ENCODE data around the gene WWC2. TPM values are rescaled to one million over a fixed set of nuclear protein-coding genes. Genes with fewer than 3 reads are reported as not detected.
A peak's percentile ranks its signal among the peaks of the same experiment; 100 is the strongest.
"Not testable (repeated sequence)": the region's sequence is repeated elsewhere in the genome, so short reads cannot be mapped to it uniquely, and the experiment has no call there.

The WWC2 gene
- total RNA-seq, 1 experiment from 2014 or later = 42.5 TPM

- H3K27me3 ChIP-seq (replicated peaks); H3K4me1 ChIP-seq (replicated peaks); DNase-seq (ENCODE audit: low read depth in 1 of 2, low spot score in 2 of 2); H3K27ac ChIP-seq; H3K4me3 ChIP-seq; H3K36me3 ChIP-seq: not testable (repeated sequence)
- H3K9me3 ChIP-seq (replicated peaks) = peaks cover 12% of the 10 kb centered on the region; the same call in 1 of the 2 replicates
These were observed 227.3 kb downstream of the WWC2 start for GRCh38 chr4:183326387-183326786.

- Histone ChIP-seq H3K27ac (no peak overlapping the region), H3K9me3 (replicated peaks) (peaks cover 12% of the 10 kb centered on the region; the same call in 1 of the 2 replicates), H3K4me1 (replicated peaks) (0 out of 2 replicates have a peak, but pooled peaks cover 4% of the 10 kb centered on the region), H3K4me3 (no peak overlapping the region), H3K36me3 (peaks cover 3% of the 10 kb centered on the region; the same call in 1 of the 2 replicates), H3K27me3 (replicated peaks) (no peaks in the 10 kb centered on the region)
- DNase-seq (ENCODE audit: low read depth in 1 of 2, low spot score in 2 of 2) = no peak
These were observed 227.8 kb downstream of the WWC2 start for GRCh38 chr4:183326853-183327252.

GRCh38 chr4:183327827-183328226 lies 228.8 kb downstream of the WWC2 start:
- no peak for DNase-seq (ENCODE audit: low read depth in 1 of 2, low spot score in 2 of 2)
- Histone ChIP-seq H3K9me3 (replicated peaks) (peaks cover 12% of the 10 kb centered on the region; the same call in 1 of the 2 replicates), H3K36me3 (peaks cover 3% of the 10 kb centered on the region; the same call in 1 of the 2 replicates), H3K4me1 (replicated peaks) (0 out of 2 replicates have a peak, but pooled peaks cover 4% of the 10 kb centered on the region), H3K27ac (no peak overlapping the region), H3K4me3 (no peak overlapping the region), H3K27me3 (replicated peaks) (no peaks in the 10 kb centered on the region)

- H3K36me3 ChIP-seq = peaks cover 3% of the 10 kb centered on the region; the same call in 1 of the 2 replicates
- no peak overlapping the region for H3K4me3 ChIP-seq
- H3K4me1 ChIP-seq (replicated peaks) = peaks cover 5% of the 10 kb centered on the region; the same call in 1 of the 2 replicates
- H3K27ac ChIP-seq = no peak overlapping the region
- H3K27me3 ChIP-seq (replicated peaks) = no peaks in the 10 kb centered on the region
- H3K9me3 ChIP-seq (replicated peaks) = peaks cover 12% of the 10 kb centered on the region; the same call in 1 of the 2 replicates
- DNase-seq (ENCODE audit: low read depth in 1 of 2, low spot score in 2 of 2) = no peak
These were observed 229.8 kb downstream of the WWC2 start for GRCh38 chr4:183328832-183329231.

GRCh38 chr4:183329244-183329643 lies 230.2 kb downstream of the WWC2 start:
- Histone ChIP-seq H3K27ac (no peak overlapping the region), H3K9me3 (replicated peaks) (peaks cover 12% of the 10 kb centered on the region; the same call in 1 of the 2 replicates), H3K27me3 (replicated peaks) (no peaks in the 10 kb centered on the region), H3K36me3 (peaks cover 3% of the 10 kb centered on the region; the same call in 1 of the 2 replicates), H3K4me1 (replicated peaks) (peaks cover 8% of the 10 kb centered on the region; the same call in 1 of the 2 replicates), H3K4me3 (no peak overlapping the region)
- no peak for DNase-seq (ENCODE audit: low read depth in 1 of 2, low spot score in 2 of 2)

- peaks cover 12% of the 10 kb centered on the region; the same call in 1 of the 2 replicates for H3K9me3 ChIP-seq (replicated peaks)
- H3K4me3 ChIP-seq = no peak overlapping the region
- peaks cover 9% of the 10 kb centered on the region for H3K4me1 ChIP-seq (replicated peaks)
- H3K27me3 ChIP-seq (replicated peaks) = no peaks in the 10 kb centered on the region
- DNase-seq (ENCODE audit: low read depth in 1 of 2, low spot score in 2 of 2) = no peak
- H3K27ac ChIP-seq = no peak overlapping the region
- H3K36me3 ChIP-seq = peaks cover 3% of the 10 kb centered on the region; the same call in 1 of the 2 replicates
These were observed 231.1 kb downstream of the WWC2 start for GRCh38 chr4:183329954-183330742.

GRCh38 chr4:183330841-183331240 lies 231.8 kb downstream of the WWC2 start:
- peaks cover 16% of the 10 kb centered on the region for H3K4me1 ChIP-seq (replicated peaks)
- peaks cover 12% of the 10 kb centered on the region; the same call in 1 of the 2 replicates for H3K9me3 ChIP-seq (replicated peaks)
- H3K27ac ChIP-seq = no peak overlapping the region
- H3K36me3 ChIP-seq = peaks cover 3% of the 10 kb centered on the region; the same call in 1 of the 2 replicates
- H3K4me3 ChIP-seq = no peak overlapping the region
- H3K27me3 ChIP-seq (replicated peaks) = no peaks in the 10 kb centered on the region
- no peak for DNase-seq (ENCODE audit: low read depth in 1 of 2, low spot score in 2 of 2)

- H3K27me3 ChIP-seq (replicated peaks) = no peaks in the 10 kb centered on the region
- H3K36me3 ChIP-seq = no peaks in the 10 kb centered on the region
- H3K4me1 ChIP-seq (replicated peaks) = peaks cover 17% of the 10 kb centered on the region
These were observed 233.4 kb downstream of the WWC2 start for GRCh38 chr4:183332447-183332846.

GRCh38 chr4:183333202-183333601 lies 234.1 kb downstream of the WWC2 start:
- DNase-seq (ENCODE audit: low read depth in 1 of 2, low spot score in 2 of 2) = no peak
- H3K9me3 ChIP-seq (replicated peaks) = no peaks in the 10 kb centered on the region
- no peaks in the 10 kb centered on the region for H3K27me3 ChIP-seq (replicated peaks)
- no peak overlapping the region for H3K4me3 ChIP-seq
- H3K4me1 ChIP-seq (replicated peaks) = peaks cover 17% of the 10 kb centered on the region
- no peak overlapping the region for H3K27ac ChIP-seq
- H3K36me3 ChIP-seq = no peaks in the 10 kb centered on the region

More at GRCh38 chr4:183332447-183332846, 233.4 kb downstream of the WWC2 start:
- Histone ChIP-seq H3K4me3 (no peak overlapping the region), H3K27ac (no peak overlapping the region), H3K9me3 (replicated peaks) (no peaks in the 10 kb centered on the region)
- DNase-seq (ENCODE audit: low read depth in 1 of 2, low spot score in 2 of 2) = no peak

- no peak overlapping the region for H3K4me3 ChIP-seq
- H3K4me1 ChIP-seq (replicated peaks) = peaks cover 17% of the 10 kb centered on the region
- DNase-seq (ENCODE audit: low read depth in 1 of 2, low spot score in 2 of 2) = no peak
- H3K36me3 ChIP-seq = no peaks in the 10 kb centered on the region
- no peaks in the 10 kb centered on the region for H3K27me3 ChIP-seq (replicated peaks)
- H3K9me3 ChIP-seq (replicated peaks) = no peaks in the 10 kb centered on the region
- H3K27ac ChIP-seq = no peak overlapping the region
These were observed 234.9 kb downstream of the WWC2 start for GRCh38 chr4:183333983-183334382.

- Histone ChIP-seq H3K9me3 (replicated peaks) (no peaks in the 10 kb centered on the region), H3K4me1 (replicated peaks) (peaks cover 17% of the 10 kb centered on the region), H3K4me3 (no peak overlapping the region), H3K27ac (peak overlapping the region; percentile 60), H3K36me3 (no peaks in the 10 kb centered on the region), H3K27me3 (replicated peaks) (no peaks in the 10 kb centered on the region)
- DNase-seq (ENCODE audit: low read depth in 1 of 2, low spot score in 2 of 2) = peak; percentile 49 to 70
These were observed 236.4 kb downstream of the WWC2 start for GRCh38 chr4:183335369-183335940.

GRCh38 chr4:183337349-183337748 lies 238.3 kb downstream of the WWC2 start:
- Histone ChIP-seq H3K36me3 (no peaks in the 10 kb centered on the region), H3K4me1 (replicated peaks) (peaks cover 17% of the 10 kb centered on the region), H3K9me3 (replicated peaks) (no peaks in the 10 kb centered on the region), H3K4me3 (no peak overlapping the region), H3K27me3 (replicated peaks) (no peaks in the 10 kb centered on the region), H3K27ac (no peak overlapping the region)
- no peak for DNase-seq (ENCODE audit: low read depth in 1 of 2, low spot score in 2 of 2)

GRCh38 chr4:183337833-183338232 lies 238.8 kb downstream of the WWC2 start:
- H3K27ac ChIP-seq = no peak overlapping the region

More at GRCh38 chr4:183337833-183338232, 238.8 kb downstream of the WWC2 start:
- DNase-seq (ENCODE audit: low read depth in 1 of 2, low spot score in 2 of 2) = no peak
- Histone ChIP-seq H3K4me3 (no peak overlapping the region), H3K36me3 (no peaks in the 10 kb centered on the region), H3K27me3 (replicated peaks) (no peaks in the 10 kb centered on the region), H3K4me1 (replicated peaks) (peaks cover 17% of the 10 kb centered on the region), H3K9me3 (replicated peaks) (no peaks in the 10 kb centered on the region)
